ENCODE data around the gene ACAP2.

DNA sequence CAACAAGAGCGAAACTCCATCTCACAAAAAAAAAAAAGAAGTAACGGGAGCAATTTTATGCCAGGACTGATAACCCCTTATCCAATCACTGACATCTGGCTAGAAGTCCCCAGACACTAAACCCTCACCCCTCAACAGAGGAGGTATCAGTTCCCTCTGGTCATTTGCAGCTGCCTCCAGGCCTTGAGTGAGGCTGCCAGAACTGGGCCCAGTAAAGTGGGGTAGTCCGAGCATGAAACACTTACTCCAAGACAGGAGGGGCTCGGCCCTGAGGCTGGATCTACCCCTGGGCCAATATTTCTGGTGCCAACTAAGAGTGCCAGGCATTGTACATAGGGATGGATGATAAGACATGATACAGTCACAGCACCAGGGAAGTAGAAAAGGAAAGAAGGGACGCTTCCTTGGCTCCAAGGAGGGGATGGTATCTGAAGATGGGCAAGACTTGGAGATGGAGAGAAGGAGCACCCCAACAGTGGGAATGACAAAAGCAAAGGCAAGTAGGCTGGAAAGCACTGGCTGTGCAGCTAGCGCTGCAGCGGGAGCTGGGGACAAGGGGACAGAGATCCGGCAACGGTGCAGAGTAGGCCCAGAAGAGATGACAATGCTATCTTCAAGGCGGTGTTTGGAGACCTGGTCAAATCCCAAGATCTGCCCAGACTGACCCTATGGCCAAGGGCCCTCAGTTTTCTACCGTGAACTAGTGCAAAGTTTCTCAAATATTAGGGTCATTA, 174.1 kb downstream of the ACAP2 start:
- TF ChIP-seq, protein P1, sequence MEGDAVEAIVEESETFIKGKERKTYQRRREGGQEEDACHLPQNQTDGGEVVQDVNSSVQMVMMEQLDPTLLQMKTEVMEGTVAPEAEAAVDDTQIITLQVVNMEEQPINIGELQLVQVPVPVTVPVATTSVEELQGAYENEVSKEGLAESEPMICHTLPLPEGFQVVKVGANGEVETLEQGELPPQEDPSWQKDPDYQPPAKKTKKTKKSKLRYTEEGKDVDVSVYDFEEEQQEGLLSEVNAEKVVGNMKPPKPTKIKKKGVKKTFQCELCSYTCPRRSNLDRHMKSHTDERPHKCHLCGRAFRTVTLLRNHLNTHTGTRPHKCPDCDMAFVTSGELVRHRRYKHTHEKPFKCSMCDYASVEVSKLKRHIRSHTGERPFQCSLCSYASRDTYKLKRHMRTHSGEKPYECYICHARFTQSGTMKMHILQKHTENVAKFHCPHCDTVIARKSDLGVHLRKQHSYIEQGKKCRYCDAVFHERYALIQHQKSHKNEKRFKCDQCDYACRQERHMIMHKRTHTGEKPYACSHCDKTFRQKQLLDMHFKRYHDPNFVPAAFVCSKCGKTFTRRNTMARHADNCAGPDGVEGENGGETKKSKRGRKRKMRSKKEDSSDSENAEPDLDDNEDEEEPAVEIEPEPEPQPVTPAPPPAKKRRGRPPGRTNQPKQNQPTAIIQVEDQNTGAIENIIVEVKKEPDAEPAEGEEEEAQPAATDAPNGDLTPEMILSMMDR (IDR thresholded peaks at IDR 0.05 in 4 of 5, conservative IDR thresholded peaks at IDR 0.05 in 1 of 5), result no peak
- no peak for TF ChIP-seq POLR2A (IDR thresholded peaks at IDR 0.05)
